BE2C (cell line): ENCODE results near the gene ADAD2.

Experiments used
- DNase-seq: peaks from one replicate; pipeline ENCODE4 v3.0.0-alpha.2; 2020
- H3K27me3 ChIP-seq: fragments of 250-450 bp; sonication (Bioruptor Pico); 2 replicates; pipeline ENCODE4 v1.5.1; 2020; ENCODE audit warnings: mild to moderate bottlenecking
- H3K36me3 ChIP-seq: fragments of 250-450 bp; sonication (Bioruptor Pico); 2 replicates; pipeline ENCODE4 v1.5.1; 2020; ENCODE audit warnings: mild to moderate bottlenecking
- H3K4me1 ChIP-seq: fragments of 250-450 bp; sonication (Bioruptor Pico); 2 replicates; pipeline ENCODE4 v1.5.1; 2020
- H3K4me3 ChIP-seq: 2 replicates; pipeline ENCODE4 v1.5.1; 2011; ENCODE audit warnings: low read depth, low read length
- H3K9me3 ChIP-seq: fragments of 250-450 bp; sonication (Bioruptor Pico); 2 replicates; pipeline ENCODE4 v1.5.1; 2020
- TF ChIP-seq, protein P1 (sequence below): IDR thresholded peaks from 2 replicates; pipeline ENCODE4 v1.5.1; 2012; ENCODE audit warnings: mild to moderate bottlenecking, low read depth, low read length

The ADAD2 gene

DNA sequence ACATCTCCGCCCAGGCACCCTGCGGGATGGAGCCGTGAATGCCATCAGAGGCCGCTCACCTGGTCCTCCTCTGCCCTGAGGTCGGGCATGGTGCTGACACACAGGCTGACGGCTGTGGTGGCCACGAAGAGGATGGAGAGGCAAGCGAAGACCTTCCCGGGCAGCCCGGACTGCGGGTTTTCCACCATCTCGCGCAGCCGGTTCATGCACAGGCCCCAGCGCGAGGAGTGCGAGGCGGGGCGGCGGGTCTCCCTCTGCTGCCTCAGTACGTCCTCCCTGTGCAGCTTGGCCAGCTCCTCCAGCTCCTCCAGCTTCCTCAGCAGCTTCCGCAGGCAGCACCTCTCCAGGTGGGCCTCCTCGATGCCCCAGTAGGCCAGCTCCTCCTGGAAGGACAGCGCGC is 45.7 kb downstream of the ADAD2 start:
- DNase-seq = no peak
- Histone ChIP-seq H3K4me1 (peaks cover 18% of the 10 kb centered on the region), H3K9me3 (no peaks in the 10 kb centered on the region), H3K27me3 (no peaks in the 10 kb centered on the region), H3K36me3 (no peaks in the 10 kb centered on the region), H3K4me3 (no peak overlapping the region)
- TF ChIP-seq, protein P1, sequence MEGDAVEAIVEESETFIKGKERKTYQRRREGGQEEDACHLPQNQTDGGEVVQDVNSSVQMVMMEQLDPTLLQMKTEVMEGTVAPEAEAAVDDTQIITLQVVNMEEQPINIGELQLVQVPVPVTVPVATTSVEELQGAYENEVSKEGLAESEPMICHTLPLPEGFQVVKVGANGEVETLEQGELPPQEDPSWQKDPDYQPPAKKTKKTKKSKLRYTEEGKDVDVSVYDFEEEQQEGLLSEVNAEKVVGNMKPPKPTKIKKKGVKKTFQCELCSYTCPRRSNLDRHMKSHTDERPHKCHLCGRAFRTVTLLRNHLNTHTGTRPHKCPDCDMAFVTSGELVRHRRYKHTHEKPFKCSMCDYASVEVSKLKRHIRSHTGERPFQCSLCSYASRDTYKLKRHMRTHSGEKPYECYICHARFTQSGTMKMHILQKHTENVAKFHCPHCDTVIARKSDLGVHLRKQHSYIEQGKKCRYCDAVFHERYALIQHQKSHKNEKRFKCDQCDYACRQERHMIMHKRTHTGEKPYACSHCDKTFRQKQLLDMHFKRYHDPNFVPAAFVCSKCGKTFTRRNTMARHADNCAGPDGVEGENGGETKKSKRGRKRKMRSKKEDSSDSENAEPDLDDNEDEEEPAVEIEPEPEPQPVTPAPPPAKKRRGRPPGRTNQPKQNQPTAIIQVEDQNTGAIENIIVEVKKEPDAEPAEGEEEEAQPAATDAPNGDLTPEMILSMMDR = no peak

- peaks cover 18% of the 10 kb centered on the region for H3K4me1 ChIP-seq
- H3K9me3 ChIP-seq = no peaks in the 10 kb centered on the region
- no peaks in the 10 kb centered on the region for H3K36me3 ChIP-seq
- DNase-seq = no peak
- H3K27me3 ChIP-seq = no peaks in the 10 kb centered on the region
- no peak overlapping the region for H3K4me3 ChIP-seq
- TF ChIP-seq, protein P1 = no peak
Measured at GRCh38 chr16:84237994-84238750, 47.2 kb downstream of the ADAD2 start.

DNA sequence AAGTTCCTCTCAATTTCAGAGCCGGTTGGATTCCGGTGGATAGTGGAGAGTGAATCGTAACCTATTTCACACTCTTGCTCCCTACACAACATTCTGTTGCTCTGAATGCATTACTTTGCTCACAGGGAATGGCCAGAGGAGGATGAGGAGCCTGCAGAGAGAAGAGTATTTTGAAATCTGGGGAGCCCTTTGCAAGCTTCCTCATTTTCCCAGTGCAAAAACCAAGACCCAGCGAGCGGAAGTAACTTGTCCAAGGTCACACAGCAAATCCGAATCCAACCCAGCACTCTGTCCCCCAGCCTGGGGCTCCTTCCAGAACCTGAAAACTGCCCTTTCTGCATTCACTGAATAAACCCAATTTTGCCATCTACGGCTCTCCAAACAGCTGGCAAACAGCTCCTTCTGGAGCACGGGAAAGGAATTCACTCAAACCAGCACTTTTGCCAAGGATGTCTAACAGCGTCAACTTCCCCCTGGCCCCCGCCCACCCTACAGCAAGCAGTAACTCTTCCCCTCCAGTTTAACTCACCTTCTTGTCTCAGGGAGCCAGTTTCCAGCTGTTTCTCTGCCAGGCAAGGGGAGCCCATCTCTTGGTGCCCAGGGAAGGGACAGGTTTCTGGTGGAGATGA is 48.3 kb downstream of the ADAD2 start:
- H3K9me3 ChIP-seq = no peaks in the 10 kb centered on the region

GRCh38 chr16:84239909-84240308 is 49.0 kb downstream of the ADAD2 start, which contains the start of gene KCNG4:
Gene KCNG4 (minus strand): TSS chr16:84240012. CDS start chr16:84237485, 2,527 bp downstream.
- DNase-seq = peak; percentile 68
- TF ChIP-seq, protein P1 = no peak
- Histone ChIP-seq H3K27me3 (no peaks in the 10 kb centered on the region), H3K36me3 (no peaks in the 10 kb centered on the region), H3K4me1 (peaks cover 11% of the 10 kb centered on the region), H3K4me3 (peak within 1 kb of the TSS; percentile 27), H3K9me3 (no peaks in the 10 kb centered on the region; the same call in 1 of the 2 replicates)

More for the DNA sequence above, 48.3 kb downstream of the ADAD2 start:
- TF ChIP-seq, protein P1 = no peak
- DNase-seq = no peak
- no peak overlapping the region for H3K4me3 ChIP-seq
- H3K36me3 ChIP-seq = no peaks in the 10 kb centered on the region
- H3K27me3 ChIP-seq = no peaks in the 10 kb centered on the region
- peaks cover 16% of the 10 kb centered on the region for H3K4me1 ChIP-seq

GRCh38 chr16:84240455-84240854 is 49.5 kb downstream of the ADAD2 start:
- no peak for DNase-seq
- Histone ChIP-seq H3K4me1 (peaks cover 9% of the 10 kb centered on the region), H3K36me3 (no peaks in the 10 kb centered on the region), H3K27me3 (no peaks in the 10 kb centered on the region), H3K9me3 (no peaks in the 10 kb centered on the region; the same call in 1 of the 2 replicates), H3K4me3 (no peak overlapping the region; the same call in 1 of the 2 replicates)
- TF ChIP-seq, protein P1 = no peak

DNA sequence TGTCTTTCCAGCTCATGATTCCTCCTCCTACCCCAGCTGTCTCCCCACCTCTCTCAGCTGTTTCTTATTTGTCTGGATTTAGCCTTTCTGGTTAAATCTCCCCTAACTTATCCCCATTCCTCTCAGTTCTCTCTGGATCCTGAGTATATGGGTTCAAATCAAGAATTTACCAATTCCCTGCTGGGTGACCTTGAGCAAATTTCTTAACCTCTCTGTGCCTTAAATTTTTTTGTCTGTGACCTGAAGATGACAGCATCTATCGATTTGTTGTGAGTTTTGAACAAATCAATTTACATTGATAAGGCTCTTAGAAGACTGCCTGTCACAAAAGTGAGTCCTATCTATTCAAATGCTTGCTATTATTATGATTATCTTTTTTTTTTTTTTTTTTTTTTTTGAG is 50.8 kb downstream of the ADAD2 start:
- Histone ChIP-seq H3K27me3 (no peaks in the 10 kb centered on the region), H3K36me3 (no peaks in the 10 kb centered on the region), H3K4me3 (no peak overlapping the region), H3K4me1 (peaks cover 16% of the 10 kb centered on the region), H3K9me3 (no peaks in the 10 kb centered on the region; the same call in 1 of the 2 replicates)
- DNase-seq = no peak
- TF ChIP-seq, protein P1 = no peak
